SU-DHL-6 (cell line): Measurements from ENCODE around the gene SCCPDH.
"Not testable (repeated sequence)": the region's sequence is repeated elsewhere in the genome, so short reads cannot be mapped to it uniquely, and the experiment has no call there.

ENCODE experiments used
- H2AFZ ChIP-seq: fragments of 200-600 bp; sonication (generic); 2 replicates; pipeline ENCODE4 v1.6.1; 2014; ENCODE audit warnings: low read depth, mild to moderate bottlenecking, moderate library complexity, mixed read lengths, antibody characterized with exemption, low read length; ENCODE audit not compliant: severe bottlenecking
- H3F3A ChIP-seq: fragments of 200-600 bp; shearing (Covaris generic); 2 replicates; pipeline ENCODE4 v1.6.0; 2016; ENCODE audit warnings: antibody characterized with exemption, mild to moderate bottlenecking; ENCODE audit not compliant: insufficient read depth
- H3K27ac ChIP-seq: fragments of 200-600 bp; sonication (generic); 2 replicates; pipeline ENCODE4 v1.5.1; 2016; ENCODE audit warnings: low read depth, mild to moderate bottlenecking, low read length, moderate library complexity, mixed read lengths
- H3K27me3 ChIP-seq: fragments of 200-600 bp; sonication (generic), shearing (Covaris generic); 2 replicates; pipeline ENCODE4 v1.6.0; 2014; ENCODE audit warnings: mild to moderate bottlenecking, low read length
- H3K36me3 ChIP-seq: fragments of 200-600 bp; sonication (generic); 2 replicates; pipeline ENCODE4 v1.6.1; 2014; ENCODE audit warnings: mild to moderate bottlenecking, low read length, mixed read lengths
- H3K4me2 ChIP-seq: fragments of 300-600, 200-600 bp; shearing (Covaris generic), sonication (generic); 2 replicates; pipeline ENCODE4 v1.6.0; 2014; ENCODE audit warnings: low read length, low read depth, mild to moderate bottlenecking; ENCODE audit not compliant: poor library complexity, severe bottlenecking
- H3K4me3 ChIP-seq: fragments of 200-600 bp; sonication (generic); 2 replicates; pipeline ENCODE4 v1.5.1; 2014; ENCODE audit warnings: antibody characterized with exemption, low read length, mild to moderate bottlenecking, mixed read lengths; ENCODE audit not compliant: insufficient read depth, poor library complexity, severe bottlenecking
- H3K79me2 ChIP-seq: fragments of 200-600 bp; sonication (generic); 2 replicates; pipeline ENCODE4 v1.6.1; 2014; ENCODE audit warnings: mild to moderate bottlenecking, low read length, moderate library complexity; ENCODE audit not compliant: insufficient read depth
- H3K9ac ChIP-seq: fragments of 200-600 bp; sonication (generic); 2 replicates; pipeline ENCODE4 v1.7.0; 2014; ENCODE audit warnings: mild to moderate bottlenecking, low read length
- H3K9me2 ChIP-seq: fragments of 200-600 bp; sonication (generic); replicated peaks from 2 replicates; pipeline ENCODE4 v1.6.1; 2014; ENCODE audit warnings: low read length; ENCODE audit not compliant: insufficient read depth
- H3K9me3 ChIP-seq: fragments of 200-600 bp; sonication (generic); 2 replicates; pipeline ENCODE4 v1.6.1; 2014; ENCODE audit warnings: low read length, mixed read lengths; ENCODE audit not compliant: insufficient read depth
- H4K20me1 ChIP-seq: fragments of 200-600 bp; sonication (generic); 2 replicates; pipeline ENCODE4 v1.6.1; 2014; ENCODE audit warnings: low read depth, mild to moderate bottlenecking, antibody characterized with exemption, low read length, moderate library complexity, mixed read lengths
- CTCF ChIP-seq: fragments of 200-600 bp; sonication (generic); IDR thresholded peaks from one replicate; pipeline ENCODE4 v1.5.1; 2017; ENCODE audit warnings: antibody characterized with exemption, mild to moderate bottlenecking, low read length, moderate library complexity; ENCODE audit not compliant: insufficient read depth, poor library complexity, severe bottlenecking
- EZH2phosphoT487 ChIP-seq: fragments of 200-600 bp; sonication (generic), shearing (Covaris generic); conservative IDR thresholded peaks from 2 replicates; pipeline ENCODE4 v1.6.1; 2018; ENCODE audit warnings: mild to moderate bottlenecking, antibody characterized with exemption, low read length, moderate library complexity, mixed read lengths

SCCPDH gene

GRCh38 chr1:246811985-246812384, 87.8 kb downstream of the SCCPDH start:
- Histone ChIP-seq H4K20me1 (no peaks in the 10 kb centered on the region), H3K9me3 (no peaks in the 10 kb centered on the region), H3K4me3 (no peak overlapping the region), H3K9me2 (no peaks in the 10 kb centered on the region), H3K27ac (no peak overlapping the region), H2AFZ (no peak overlapping the region), H3K79me2 (no peaks in the 10 kb centered on the region), H3K9ac (no peak overlapping the region), H3K4me2 (no peak overlapping the region), H3K36me3 (no peaks in the 10 kb centered on the region), H3F3A (no peaks in the 10 kb centered on the region), H3K27me3 (no peaks in the 10 kb centered on the region)
- no peak for TF ChIP-seq CTCF

- not testable (repeated sequence) for H3K36me3 ChIP-seq, H3K9ac ChIP-seq, H3K27me3 ChIP-seq, H4K20me1 ChIP-seq, H2AFZ ChIP-seq, H3K4me2 ChIP-seq, H3K9me3 ChIP-seq, H3K79me2 ChIP-seq, H3F3A ChIP-seq, H3K27ac ChIP-seq, H3K9me2 ChIP-seq, H3K4me3 ChIP-seq
Observed at GRCh38 chr1:246813325-246813724, 89.1 kb downstream of the SCCPDH start.

GRCh38 chr1:246814890-246815289, 90.7 kb downstream of the SCCPDH start:
- Histone ChIP-seq H3F3A (no peaks in the 10 kb centered on the region), H3K27me3 (no peaks in the 10 kb centered on the region), H3K79me2 (no peaks in the 10 kb centered on the region), H2AFZ (no peak overlapping the region), H3K4me3 (no peak overlapping the region), H4K20me1 (no peaks in the 10 kb centered on the region), H3K4me2 (no peak overlapping the region), H3K36me3 (no peaks in the 10 kb centered on the region), H3K27ac (no peak overlapping the region), H3K9ac (no peak overlapping the region), H3K9me3 (no peaks in the 10 kb centered on the region), H3K9me2 (no peaks in the 10 kb centered on the region)
- TF ChIP-seq EZH2phosphoT487 (no peak), CTCF (no peak)

GRCh38 chr1:246815693-246816270, 91.6 kb downstream of the SCCPDH start:
- Histone ChIP-seq H3K4me3 (no peak overlapping the region), H3K27me3 (no peaks in the 10 kb centered on the region), H2AFZ (no peak overlapping the region), H3K9me2 (no peaks in the 10 kb centered on the region), H3K79me2 (no peaks in the 10 kb centered on the region), H4K20me1 (no peaks in the 10 kb centered on the region), H3K9ac (no peak overlapping the region), H3K9me3 (no peaks in the 10 kb centered on the region), H3F3A (no peaks in the 10 kb centered on the region), H3K36me3 (no peaks in the 10 kb centered on the region), H3K27ac (no peak overlapping the region), H3K4me2 (no peak overlapping the region)
- no peak for TF ChIP-seq EZH2phosphoT487
- no peak for TF ChIP-seq CTCF
